Activated CD4-positive, CD25-positive, alpha-beta regulatory T cell treated with anti-CD3 and anti-CD28 coated beads, Interleukin-2, amount 50 U/mL, for 24 hours (primary cell): ENCODE results near the gene VEGFB.

Source experiments
- ATAC-seq, 2 donors: fragments of 150-1000 bp; cut with Tn5 transposase; one replicate each; pipeline ENCODE4 v1.10.0; 2021; ENCODE audit warnings: mild to moderate bottlenecking in 1 of 2, moderate library complexity in 1 of 2

Gene VEGFB

DNA sequence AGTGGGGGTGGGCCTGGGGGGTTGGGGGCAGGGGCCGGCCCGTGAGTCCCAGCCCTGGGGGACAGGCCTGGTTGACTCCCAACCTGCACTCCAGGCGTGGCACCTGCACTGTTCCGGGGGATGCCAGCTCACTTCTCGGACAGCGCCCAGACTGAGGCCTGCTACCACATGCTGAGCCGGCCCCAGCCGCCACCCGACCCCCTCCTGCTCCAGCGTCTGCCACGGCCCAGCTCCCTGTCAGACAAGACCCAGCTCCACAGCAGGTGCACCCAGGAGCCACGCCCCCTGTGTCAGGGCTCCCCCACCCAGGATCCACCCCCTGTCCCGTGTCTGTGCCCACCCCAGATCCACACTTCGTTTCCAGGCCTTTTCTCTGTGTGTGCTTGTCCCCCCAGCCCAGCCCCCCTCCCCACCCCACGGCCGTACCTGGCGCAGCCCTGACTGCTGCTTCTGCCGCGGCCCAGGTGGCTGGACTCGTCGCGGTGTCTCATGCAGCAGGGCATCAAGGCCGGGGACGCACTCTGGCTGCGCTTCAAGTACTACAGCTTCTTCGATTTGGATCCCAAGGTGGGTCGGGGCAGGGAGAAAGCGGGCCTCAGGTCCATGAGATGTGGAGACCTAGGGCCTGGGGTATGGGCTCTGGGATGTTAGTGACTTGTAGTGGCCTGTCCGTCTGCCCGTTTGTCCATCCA is 23.1 kb upstream of the VEGFB start:
- no peak for ATAC-seq

GRCh38 chr11:64216879-64217278 is 17.5 kb upstream of the VEGFB start:
- no peak for ATAC-seq

- ATAC-seq = no peak
Measured at GRCh38 chr11:64218628-64219353, 15.6 kb upstream of the VEGFB start.

- no peak for ATAC-seq
Measured at GRCh38 chr11:64219354-64219684, 15.1 kb upstream of the VEGFB start.

- ATAC-seq = no peak
Measured at GRCh38 chr11:64219755-64220154, 14.6 kb upstream of the VEGFB start.

- ATAC-seq = no peak
Measured at GRCh38 chr11:64220271-64220670, 14.1 kb upstream of the VEGFB start.

DNA sequence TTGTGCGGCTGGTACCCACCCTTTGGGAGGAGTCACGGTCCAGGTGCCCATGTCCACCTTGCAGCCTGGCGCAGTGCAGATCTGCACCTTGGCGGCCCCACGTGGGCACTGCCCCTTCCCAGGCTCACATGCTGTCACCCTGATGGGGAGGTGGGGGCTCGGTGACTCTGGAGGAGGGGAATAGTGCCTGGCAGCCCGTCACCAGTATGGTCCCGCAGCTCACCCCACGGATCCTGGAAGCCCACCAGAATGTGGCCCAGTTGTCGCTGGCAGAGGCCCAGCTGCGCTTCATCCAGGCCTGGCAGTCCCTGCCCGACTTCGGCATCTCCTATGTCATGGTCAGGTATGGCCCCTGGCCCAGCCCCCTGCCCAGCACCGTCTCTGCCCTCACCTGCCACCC is 13.6 kb upstream of the VEGFB start:
- no peak for ATAC-seq

DNA sequence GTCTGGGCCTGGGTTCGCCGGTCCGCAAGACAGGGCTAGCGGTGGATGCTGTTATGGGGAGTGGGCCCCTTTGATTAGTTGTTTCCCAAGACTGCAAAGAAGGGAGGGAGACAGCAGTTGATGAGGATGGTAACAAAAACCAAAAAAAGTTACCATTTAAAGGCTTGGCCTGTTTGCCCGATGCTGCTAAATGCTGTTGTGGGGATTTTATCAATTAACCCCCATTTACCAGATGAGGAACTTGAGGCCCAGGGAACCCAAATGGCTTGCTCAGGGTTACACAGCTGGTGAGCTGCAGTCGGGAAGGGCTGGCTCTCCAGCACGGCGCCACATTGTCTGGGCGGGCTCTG is 11.8 kb upstream of the VEGFB start:
- no peak for ATAC-seq

- ATAC-seq = no peak
Measured at GRCh38 chr11:64223001-64223651, 11.3 kb upstream of the VEGFB start.

GRCh38 chr11:64224151-64224890 is 10.1 kb upstream of the VEGFB start:
- no peak for ATAC-seq

DNA sequence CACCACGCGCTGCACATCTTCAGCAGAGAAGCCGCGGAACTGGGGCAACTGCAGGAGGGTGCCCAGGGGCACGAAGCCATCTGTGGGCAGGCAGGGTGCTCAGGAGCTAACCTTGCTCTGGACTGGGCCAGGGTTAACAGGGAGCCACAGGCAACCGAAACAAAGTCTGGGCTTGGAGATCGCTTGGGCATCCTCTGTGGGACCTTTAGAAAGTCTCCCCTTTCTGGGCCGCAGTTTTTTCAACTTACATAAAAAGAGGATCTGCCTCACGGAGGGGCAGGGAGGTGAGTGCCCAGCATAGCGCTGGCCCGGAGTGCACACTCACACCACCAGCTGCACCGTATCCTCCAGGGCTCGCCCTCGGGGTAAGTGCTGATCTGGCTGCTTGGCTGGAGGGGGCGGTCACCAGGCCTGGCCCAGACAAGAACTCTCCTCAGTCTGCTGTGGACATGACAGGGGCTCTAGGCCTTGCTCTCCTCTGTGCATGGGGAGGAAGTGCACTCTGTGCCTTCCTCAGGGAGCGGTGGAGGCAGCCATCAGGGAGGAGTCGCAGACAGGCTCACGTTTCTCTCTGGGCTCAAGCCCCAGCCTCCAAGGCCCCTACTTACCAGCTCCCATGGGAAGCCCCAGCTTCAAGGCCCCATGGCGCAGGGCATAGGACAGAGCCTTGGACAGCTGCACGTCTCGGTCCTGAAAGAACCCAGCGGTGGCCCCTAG is 9.3 kb upstream of the VEGFB start:
- no peak for ATAC-seq

GRCh38 chr11:64225608-64226506 is 8.5 kb upstream of the VEGFB start, which contains the start of the genes NUDT22 and TRPT1:
NUDT22 (plus strand) TSS chr11:64226274; CDS start chr11:64226653, 379 bp downstream.
TRPT1 (minus strand) TSS chr11:64226186; CDS start chr11:64225860, 326 bp downstream.
- ATAC-seq = peak; percentile 68 to 77

DNA sequence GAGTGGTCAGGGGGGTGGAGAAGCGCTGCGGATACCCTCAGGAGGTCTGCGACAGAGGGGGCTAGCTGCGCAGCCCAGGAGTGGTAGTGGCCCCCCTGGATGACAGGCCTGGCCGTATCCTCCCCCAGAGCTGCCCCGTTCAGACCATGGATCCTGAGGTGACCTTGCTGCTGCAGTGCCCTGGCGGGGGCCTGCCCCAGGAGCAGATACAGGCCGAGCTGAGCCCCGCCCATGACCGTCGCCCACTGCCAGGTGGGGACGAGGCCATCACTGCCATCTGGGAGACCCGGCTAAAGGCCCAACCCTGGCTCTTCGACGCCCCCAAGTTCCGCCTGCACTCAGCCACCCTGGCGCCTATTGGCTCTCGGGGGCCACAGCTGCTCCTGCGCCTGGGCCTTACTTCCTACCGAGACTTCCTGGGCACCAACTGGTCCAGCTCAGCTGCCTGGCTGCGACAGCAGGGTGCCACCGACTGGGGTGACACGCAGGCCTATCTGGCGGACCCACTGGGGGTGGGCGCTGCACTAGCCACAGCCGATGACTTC is 7.8 kb upstream of the VEGFB start:
- peak; percentile 34 to 41 for ATAC-seq

- ATAC-seq = no peak
Measured at GRCh38 chr11:64227405-64227956, 6.9 kb upstream of the VEGFB start.

DNA sequence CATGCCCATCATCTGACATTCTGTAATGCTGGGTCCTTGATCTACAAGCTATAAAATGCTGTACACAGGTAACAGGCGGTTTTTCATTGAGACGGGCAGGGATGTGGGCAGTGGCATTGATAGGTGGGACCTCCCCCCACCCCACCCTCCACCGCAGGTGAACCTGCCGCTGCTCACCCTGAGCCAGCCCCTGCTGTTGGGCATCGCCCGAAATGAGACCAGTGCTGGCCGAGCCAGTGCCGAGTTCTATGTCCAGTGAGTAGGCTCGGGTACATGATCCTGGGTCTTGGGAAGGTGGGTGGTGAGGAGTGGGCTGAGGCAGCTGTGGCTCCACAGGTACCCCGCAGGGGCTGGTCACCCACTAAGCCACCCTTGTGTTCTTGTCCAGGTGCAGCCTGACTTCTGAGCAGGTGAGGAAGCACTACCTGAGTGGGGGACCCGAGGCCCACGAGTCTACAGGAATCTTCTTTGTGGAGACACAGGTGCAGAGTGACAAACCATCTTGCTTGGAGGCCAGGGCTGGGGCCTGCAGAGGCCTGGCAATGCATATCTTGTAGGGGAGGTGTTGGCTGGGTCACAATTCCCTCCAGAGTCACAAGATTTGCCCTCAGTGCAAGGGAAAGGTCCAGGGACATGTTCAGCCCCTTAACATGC is 5.2 kb upstream of the VEGFB start:
- ATAC-seq = no peak

DNA sequence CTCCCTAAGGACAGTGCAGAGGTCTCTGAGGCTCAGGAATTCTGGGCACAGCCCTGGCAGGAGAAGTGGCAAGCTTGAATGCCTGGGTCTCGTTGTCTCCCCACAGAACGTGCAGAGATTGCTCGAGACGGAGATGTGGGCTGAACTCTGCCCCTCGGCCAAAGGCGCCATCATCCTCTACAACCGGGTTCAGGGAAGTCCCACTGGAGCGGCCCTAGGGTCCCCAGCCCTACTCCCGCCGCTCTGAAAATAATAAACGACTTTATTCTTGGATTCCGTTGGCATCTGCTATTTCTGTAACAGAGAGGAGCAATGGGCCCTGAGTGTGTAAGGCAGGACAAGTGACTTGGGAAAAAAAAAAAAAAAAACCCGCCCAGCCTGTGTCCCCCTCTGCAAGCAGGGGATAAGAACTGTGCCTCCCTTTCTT is 4.6 kb upstream of the VEGFB start:
- ATAC-seq = no peak

DNA sequence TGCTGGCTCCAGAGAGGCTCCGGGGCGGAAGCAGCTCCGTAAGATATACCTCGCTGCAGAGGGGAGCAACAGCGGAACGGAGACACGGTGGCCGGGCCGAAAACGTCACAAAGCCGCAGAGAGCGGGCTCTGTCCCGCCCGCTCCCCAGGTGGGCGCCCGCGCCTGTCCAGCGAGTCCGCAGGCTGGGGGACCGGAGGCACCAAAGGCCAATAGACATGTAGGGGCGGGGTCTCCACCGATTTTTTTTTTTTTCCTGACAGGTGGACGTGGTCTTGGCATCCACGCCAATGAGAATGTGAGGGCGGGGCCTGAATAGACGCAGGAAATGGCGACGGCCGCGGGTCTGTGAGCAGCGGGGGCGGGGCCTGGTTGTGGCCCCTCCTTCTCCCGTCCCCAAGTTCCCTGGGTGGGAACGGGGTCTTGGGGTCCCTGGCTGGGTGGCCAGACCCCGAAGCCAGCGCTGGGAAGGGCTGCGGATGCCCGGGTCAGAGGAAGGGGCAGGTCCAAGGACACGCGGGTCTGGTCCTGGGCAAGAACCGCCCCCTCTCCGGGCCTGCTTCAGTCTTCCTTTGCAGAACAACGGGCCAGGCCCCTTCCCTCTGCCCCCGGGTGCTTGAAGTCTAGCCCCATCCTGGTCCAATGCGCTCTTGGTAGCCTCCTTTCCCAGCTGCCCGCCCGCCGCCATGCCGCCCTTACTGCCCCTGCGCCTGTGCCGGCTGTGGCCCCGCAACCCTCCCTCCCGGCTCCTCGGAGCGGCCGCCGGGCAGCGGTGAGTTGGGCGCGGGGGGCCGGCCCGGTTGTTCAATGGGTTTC is 4.0 kb upstream of the VEGFB start, which contains the start of gene DNAJC4:
DNAJC4 (plus strand) TSS at position 378 of the 814 bp plus-strand sequence; CDS start at position 685, 307 bp downstream.
- peak; percentile 48 to 52 for ATAC-seq

- no peak for ATAC-seq
Measured at GRCh38 chr11:64230985-64231365, 3.4 kb upstream of the VEGFB start.

DNA sequence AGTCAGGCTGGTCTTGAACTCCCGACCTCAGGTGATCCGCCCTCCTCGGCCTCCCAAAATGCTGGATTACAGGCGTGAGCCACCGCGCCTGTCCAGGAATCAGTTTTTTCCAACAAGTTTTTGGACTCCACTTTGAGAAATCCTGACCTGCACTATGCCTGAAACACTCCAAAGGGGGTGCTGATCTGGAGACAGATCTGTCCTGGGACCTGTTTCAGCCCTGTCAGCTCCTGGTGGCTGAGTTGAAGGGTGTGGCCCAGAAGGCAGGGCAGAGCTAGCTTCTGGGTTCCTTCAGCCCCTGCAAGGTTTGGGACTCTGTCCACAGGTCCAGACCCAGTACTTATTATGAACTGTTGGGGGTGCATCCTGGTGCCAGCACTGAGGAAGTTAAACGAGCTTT is 2.8 kb upstream of the VEGFB start:
- no peak for ATAC-seq
